ENCODE data around the gene RPS15.
"Not testable (repeated sequence)": the region's sequence is repeated elsewhere in the genome, so short reads cannot be mapped to it uniquely, and the experiment has no call there.

RPS15 gene

DNA sequence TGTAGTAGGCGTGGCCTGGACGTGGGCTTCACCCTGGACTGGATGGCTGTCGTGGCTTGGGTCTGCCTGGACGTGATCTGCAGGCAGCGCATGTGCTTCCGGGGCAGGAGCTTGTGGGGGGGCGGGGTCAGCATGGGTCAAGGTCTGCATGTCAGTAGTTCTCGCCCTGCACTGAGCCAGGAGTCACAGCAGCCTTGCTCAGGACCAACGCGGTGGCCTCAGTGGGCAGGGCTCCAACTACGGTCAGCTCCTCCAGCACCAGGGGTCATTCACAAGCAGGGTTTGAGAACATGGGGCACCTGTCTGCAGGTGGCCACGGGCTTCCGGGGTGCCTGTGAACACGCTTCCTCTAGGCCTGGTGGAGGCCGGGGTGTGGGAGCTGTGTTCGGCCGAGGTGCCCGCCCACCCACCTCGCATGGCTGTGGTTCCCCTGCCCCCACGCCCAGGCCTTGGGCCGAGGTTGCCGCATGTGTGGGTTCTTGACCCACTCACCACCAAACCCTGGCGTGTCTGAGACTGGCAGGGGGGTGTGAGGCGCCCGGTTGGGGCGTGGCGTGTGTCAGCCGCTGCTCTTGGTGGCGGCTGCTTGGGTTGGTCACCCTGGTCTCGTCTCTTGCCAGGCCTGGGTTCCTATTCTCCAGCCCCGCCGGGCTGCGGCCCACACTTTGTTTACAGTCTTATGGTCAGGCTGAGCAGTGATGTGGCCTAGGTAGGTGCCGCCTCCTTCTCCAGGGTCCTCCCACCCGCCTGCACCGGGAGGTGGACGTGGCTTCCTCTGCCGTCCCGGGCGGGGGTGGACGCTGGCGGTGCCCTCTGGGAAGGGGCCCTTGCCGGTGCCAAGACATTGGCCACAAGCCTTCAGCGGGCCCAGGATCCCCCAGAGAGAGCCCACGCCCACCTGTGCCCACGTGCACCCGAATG lies 4.8 kb upstream of the RPS15 start:
- H3K4me3 Mint-ChIP-seq = no peak overlapping the region
- no peaks in the 10 kb centered on the region for H3K9me3 Mint-ChIP-seq
- no peak overlapping the region for H3K27ac Mint-ChIP-seq
- peaks cover 15% of the 10 kb centered on the region for H3K36me3 Mint-ChIP-seq (ENCODE audit: low read depth)
- H3K27me3 Mint-ChIP-seq (ENCODE audit: low read depth) = no peaks in the 10 kb centered on the region
- peaks cover 6% of the 10 kb centered on the region for H3K4me1 Mint-ChIP-seq (ENCODE audit: low read depth)

- Mint-ChIP-seq H3K27ac (no peak overlapping the region), H3K4me3 (no peak overlapping the region)
Observed at GRCh38 chr19:1434040-1434366, 4.2 kb upstream of the RPS15 start.

DNA sequence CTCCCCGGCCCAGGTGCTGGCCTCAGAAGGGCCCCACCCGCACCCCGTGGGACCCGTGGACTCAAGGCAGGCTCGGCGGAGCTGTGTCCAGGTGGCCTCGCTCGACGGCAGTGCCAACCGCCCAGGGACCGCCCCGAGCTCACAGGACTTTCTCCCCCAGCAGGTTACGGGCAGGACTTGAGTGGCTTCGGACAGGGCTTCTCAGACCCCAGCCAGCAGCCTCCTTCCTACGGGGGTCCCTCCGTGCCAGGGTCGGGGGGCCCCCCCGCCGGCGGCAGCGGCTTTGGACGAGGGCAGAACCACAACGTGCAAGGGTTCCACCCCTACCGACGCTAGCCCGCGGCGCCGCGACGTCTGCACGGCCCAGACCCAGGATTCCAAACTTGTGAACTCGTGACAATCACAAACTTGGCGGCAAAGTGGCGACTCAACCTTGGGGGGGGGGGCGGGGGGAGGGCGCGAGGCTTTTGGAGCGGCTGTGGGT lies 3.6 kb upstream of the RPS15 start:
- Mint-ChIP-seq H3K9me3 (no peaks in the 10 kb centered on the region), H3K27ac (no peak overlapping the region), H3K27me3 (ENCODE audit: low read depth) (no peaks in the 10 kb centered on the region), H3K36me3 (ENCODE audit: low read depth) (peaks cover 16% of the 10 kb centered on the region), H3K4me3 (no peak overlapping the region), H3K4me1 (ENCODE audit: low read depth) (peaks cover 9% of the 10 kb centered on the region)

More at GRCh38 chr19:1434040-1434366, 4.2 kb upstream of the RPS15 start:
- Mint-ChIP-seq H3K27me3 (ENCODE audit: low read depth) (no peaks in the 10 kb centered on the region), H3K36me3 (ENCODE audit: low read depth) (peaks cover 15% of the 10 kb centered on the region), H3K4me1 (ENCODE audit: low read depth) (peaks cover 6% of the 10 kb centered on the region), H3K9me3 (no peaks in the 10 kb centered on the region)

DNA sequence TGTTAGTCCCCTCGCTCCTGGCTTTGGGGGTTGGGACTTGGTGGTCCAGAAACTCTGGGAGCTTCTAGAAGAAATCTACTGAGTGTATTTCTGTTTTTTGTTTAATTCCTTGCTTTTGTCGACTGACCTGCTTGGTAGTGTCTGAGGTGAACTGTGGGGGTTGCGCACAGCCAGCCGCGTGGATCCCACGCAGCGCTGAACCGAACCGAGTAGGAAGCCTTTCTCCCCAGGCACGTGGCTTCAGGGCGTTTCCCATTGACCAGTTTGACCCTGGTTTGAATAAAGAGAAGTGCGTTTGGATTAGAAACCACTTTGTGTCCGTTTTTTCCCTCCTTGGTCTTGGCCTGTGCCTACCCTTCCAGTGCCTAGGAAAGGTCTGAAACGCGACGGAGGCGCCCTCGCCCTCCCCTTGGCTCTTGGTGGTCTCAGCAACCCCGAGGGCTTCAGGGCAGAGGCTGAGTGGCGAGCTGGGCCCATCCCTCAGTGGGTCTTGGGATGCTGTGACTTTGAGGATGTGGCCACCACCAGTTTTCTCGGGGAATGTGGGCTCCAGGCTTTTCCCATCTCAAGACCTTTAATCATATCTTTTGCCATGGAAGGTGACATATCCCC lies 2.7 kb upstream of the RPS15 start:
- Mint-ChIP-seq H3K4me1 (ENCODE audit: low read depth) (peaks cover 12% of the 10 kb centered on the region), H3K36me3 (ENCODE audit: low read depth) (peaks cover 25% of the 10 kb centered on the region), H3K4me3 (no peak overlapping the region), H3K27me3 (ENCODE audit: low read depth) (no peaks in the 10 kb centered on the region), H3K27ac (peak overlapping the region; percentile 49), H3K9me3 (no peaks in the 10 kb centered on the region)

DNA sequence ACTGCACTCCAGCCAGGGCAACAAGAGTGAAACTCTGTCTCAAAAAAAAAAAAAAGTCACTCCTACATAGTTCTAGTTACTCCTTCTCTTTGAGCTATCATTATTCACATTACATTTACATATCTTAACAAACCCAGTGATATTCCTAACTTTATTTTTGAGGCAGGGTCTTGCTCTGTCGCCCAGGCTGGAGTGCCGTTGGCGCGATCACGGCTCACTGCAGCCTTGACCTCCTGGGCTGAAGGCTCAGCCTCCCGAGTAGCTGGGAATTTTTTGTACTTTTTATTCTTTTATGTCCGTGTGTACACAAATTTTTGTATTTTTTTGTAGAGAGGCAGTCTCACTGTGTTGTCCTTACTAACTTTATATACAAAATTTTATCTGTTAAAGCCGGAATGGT lies 587 bp upstream of the RPS15 start:
- Mint-ChIP-seq H3K9me3 (no peaks in the 10 kb centered on the region), H3K36me3 (ENCODE audit: low read depth) (peaks cover 36% of the 10 kb centered on the region), H3K4me3 (no peak overlapping the region), H3K4me1 (ENCODE audit: low read depth) (peaks cover 16% of the 10 kb centered on the region), H3K27ac (peak overlapping the region; percentile 98), H3K27me3 (ENCODE audit: low read depth) (no peaks in the 10 kb centered on the region)

GRCh38 chr19:1438933-1439354 lies 748 bp downstream of the RPS15 start:
- Mint-ChIP-seq H3K4me3 (peak overlapping the region; percentile 98), H3K36me3 (ENCODE audit: low read depth) (peaks cover 37% of the 10 kb centered on the region)

DNA sequence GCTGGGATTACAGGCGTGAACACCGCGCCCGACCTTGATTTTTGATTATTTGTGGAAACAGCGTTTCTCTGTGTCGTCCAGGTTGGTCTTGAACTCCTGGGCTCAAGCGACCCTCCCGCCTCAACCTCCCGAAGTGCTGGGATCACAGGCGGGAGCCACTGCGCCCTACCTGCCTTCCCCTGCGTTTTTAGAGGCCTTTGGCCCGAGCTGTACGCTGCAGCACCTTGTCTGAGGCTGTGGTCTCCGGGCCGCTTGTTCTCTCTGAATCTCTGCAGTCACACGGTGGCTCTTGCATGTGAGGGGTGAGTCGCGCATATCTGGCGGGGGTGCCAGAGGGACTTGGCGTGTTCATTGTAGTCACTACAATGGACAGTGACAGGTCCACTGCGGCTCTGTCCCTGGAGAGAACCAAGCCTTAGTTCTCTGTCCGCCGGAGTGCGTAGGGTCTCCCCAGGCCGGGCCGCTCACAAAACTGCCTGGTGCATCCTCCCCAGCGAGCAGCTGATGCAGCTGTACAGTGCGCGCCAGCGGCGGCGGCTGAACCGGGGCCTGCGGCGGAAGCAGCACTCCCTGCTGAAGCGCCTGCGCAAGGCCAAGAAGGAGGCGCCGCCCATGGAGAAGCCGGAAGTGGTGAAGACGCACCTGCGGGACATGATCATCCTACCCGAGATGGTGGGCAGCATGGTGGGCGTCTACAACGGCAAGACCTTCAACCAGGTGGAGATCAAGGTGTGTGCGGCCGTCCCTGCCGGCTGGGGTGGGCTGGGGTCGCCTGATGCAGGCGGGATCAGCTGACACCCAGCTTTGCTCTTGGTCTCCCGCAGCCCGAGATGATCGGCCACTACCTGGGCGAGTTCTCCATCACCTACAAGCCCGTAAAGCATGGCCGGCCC lies 1.6 kb downstream of the RPS15 start:
- Mint-ChIP-seq H3K4me1 (ENCODE audit: low read depth) (peaks cover 18% of the 10 kb centered on the region), H3K27ac (peak overlapping the region; percentile 78), H3K36me3 (ENCODE audit: low read depth) (peaks cover 37% of the 10 kb centered on the region), H3K4me3 (peak overlapping the region; percentile 98)
- H3K9me3 Mint-ChIP-seq; H3K27me3 Mint-ChIP-seq (ENCODE audit: low read depth): not testable (repeated sequence)

More at GRCh38 chr19:1438933-1439354, 748 bp downstream of the RPS15 start:
- Mint-ChIP-seq H3K9me3 (no peaks in the 10 kb centered on the region), H3K27ac (peak overlapping the region; percentile 78), H3K4me1 (ENCODE audit: low read depth) (peaks cover 18% of the 10 kb centered on the region), H3K27me3 (ENCODE audit: low read depth) (no peaks in the 10 kb centered on the region)

- H3K4me1 Mint-ChIP-seq (ENCODE audit: low read depth) = peaks cover 18% of the 10 kb centered on the region
- H3K9me3 Mint-ChIP-seq = no peaks in the 10 kb centered on the region
- H3K27me3 Mint-ChIP-seq (ENCODE audit: low read depth) = no peaks in the 10 kb centered on the region
- H3K27ac Mint-ChIP-seq = no peak overlapping the region
- H3K4me3 Mint-ChIP-seq = peak overlapping the region; percentile 98
- peaks cover 34% of the 10 kb centered on the region for H3K36me3 Mint-ChIP-seq (ENCODE audit: low read depth)
Observed at GRCh38 chr19:1440418-1440801, 2.2 kb downstream of the RPS15 start.

GRCh38 chr19:1441022-1441426 lies 2.8 kb downstream of the RPS15 start:
- H3K36me3 Mint-ChIP-seq (ENCODE audit: low read depth) = peaks cover 32% of the 10 kb centered on the region

GRCh38 chr19:1441677-1442438 lies 3.7 kb downstream of the RPS15 start:
- H3K4me1 Mint-ChIP-seq (ENCODE audit: low read depth) = peaks cover 18% of the 10 kb centered on the region
- H3K36me3 Mint-ChIP-seq (ENCODE audit: low read depth) = peaks cover 32% of the 10 kb centered on the region
- no peak overlapping the region for H3K4me3 Mint-ChIP-seq
- no peaks in the 10 kb centered on the region for H3K9me3 Mint-ChIP-seq
- H3K27me3 Mint-ChIP-seq (ENCODE audit: low read depth) = no peaks in the 10 kb centered on the region
- H3K27ac Mint-ChIP-seq = no peak overlapping the region

More at GRCh38 chr19:1441022-1441426, 2.8 kb downstream of the RPS15 start:
- H3K9me3 Mint-ChIP-seq = no peaks in the 10 kb centered on the region
- peak overlapping the region; percentile 98 for H3K4me3 Mint-ChIP-seq
- H3K27me3 Mint-ChIP-seq (ENCODE audit: low read depth) = no peaks in the 10 kb centered on the region
- H3K27ac Mint-ChIP-seq = no peak overlapping the region
- peaks cover 18% of the 10 kb centered on the region for H3K4me1 Mint-ChIP-seq (ENCODE audit: low read depth)

- H3K27me3 Mint-ChIP-seq (ENCODE audit: low read depth) = peaks cover 26% of the 10 kb centered on the region
- peaks cover 10% of the 10 kb centered on the region for H3K4me1 Mint-ChIP-seq (ENCODE audit: low read depth)
- H3K36me3 Mint-ChIP-seq (ENCODE audit: low read depth) = peaks cover 20% of the 10 kb centered on the region
- peak overlapping the region; percentile 50 for H3K4me3 Mint-ChIP-seq
- no peaks in the 10 kb centered on the region for H3K9me3 Mint-ChIP-seq
- no peak overlapping the region for H3K27ac Mint-ChIP-seq
Observed at GRCh38 chr19:1445185-1445931, 7.2 kb downstream of the RPS15 start.

DNA sequence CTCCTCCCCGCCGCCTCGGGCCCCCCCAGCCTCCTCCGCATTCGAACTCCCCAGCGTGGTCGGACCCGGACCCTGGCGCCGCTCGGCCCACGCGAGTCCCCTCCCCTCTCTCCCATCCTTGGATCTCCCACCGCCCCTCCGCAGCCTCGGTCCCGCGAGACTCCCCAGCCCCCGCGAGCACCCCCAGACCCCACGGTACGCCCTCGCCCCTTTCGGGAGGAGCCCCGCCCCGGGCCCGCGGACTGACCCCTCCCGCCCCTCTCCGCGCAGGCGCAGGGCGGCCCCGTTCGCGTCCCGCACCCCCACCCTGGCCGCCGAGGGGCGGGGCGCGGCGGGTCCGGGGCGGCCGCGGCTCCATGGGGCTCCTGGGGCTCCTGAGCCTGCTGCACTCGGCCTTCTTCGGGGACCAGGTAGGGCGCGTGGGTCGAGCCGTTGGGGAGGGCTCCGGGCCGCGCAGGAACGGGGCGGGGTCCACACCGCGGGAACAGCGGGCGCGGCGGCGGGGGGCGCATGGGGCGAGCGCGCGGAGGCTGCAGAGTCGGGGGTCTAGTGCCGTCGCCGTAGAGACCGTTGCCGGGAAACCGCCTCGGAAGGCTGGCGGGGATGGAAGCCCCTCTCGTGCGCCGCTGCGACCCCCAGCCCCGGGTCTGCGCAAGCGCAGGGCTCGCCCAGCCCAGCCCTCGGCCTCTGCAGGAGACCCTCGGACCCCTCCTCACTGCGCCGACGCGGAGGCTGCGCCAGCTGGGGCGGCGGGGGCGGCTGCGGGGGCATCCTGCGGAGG lies 7.9 kb downstream of the RPS15 start:
- Mint-ChIP-seq H3K27me3 (ENCODE audit: low read depth) (peaks cover 34% of the 10 kb centered on the region), H3K4me3 (no peak overlapping the region), H3K9me3 (no peaks in the 10 kb centered on the region), H3K4me1 (ENCODE audit: low read depth) (peaks cover 8% of the 10 kb centered on the region), H3K36me3 (ENCODE audit: low read depth) (peaks cover 12% of the 10 kb centered on the region), H3K27ac (no peak overlapping the region)

Data from T-helper 1 cell treated with Interleukin-12 subunit alpha and Interleukin-12 subunit beta and Interleukin-4 antibody, amounts not matched to agents 30 μg/mL and 1 μg/mL, for 36 hours (primary cell).